Measurements from ENCODE around the gene KCND3. TPM values are rescaled to one million over a fixed set of nuclear protein-coding genes. Genes with fewer than 3 reads are reported as not detected.

Gene KCND3
- total RNA-seq, 1 donor, result under 0.01 TPM

GRCh38 chr1:111887385-111887784, 102.1 kb downstream of the KCND3 start:
- no peak for DNase-seq (ENCODE audit: low read depth in 2 of 3, low spot score in 2 of 3)

GRCh38 chr1:111886741-111887140, 102.7 kb downstream of the KCND3 start:
- no peak for DNase-seq (ENCODE audit: low read depth in 2 of 3, low spot score in 2 of 3)

DNA sequence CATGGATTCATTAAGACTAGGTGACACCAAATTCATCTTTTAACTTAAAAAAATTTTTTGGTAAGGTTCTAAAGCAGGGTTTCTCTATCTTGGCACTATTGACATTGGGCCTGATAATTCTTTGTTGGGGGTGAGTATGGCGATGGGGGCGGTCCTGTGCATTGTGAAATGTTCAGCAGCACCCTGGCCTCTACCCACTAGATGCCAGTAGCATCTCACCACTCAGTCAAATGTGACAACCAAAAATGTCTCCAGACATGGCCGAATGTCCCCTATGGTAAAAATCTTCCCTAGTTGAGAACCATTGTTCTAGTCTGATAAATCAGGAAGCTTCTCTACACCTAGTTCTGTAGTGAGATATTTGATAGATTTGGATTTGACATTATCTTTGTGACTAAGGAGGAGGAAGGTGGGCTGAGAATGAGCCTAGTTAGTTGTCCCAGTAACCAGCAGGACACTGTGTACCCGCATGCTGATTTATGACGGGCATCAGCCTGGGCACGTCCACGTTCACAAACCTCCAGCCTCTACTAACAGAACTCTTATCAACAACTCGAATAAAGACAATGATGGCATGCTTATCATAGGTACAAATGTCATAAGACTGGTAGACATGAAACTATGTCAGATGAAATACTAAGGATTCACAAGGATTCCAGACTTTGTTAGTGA, 104.6 kb downstream of the KCND3 start:
- no peak for DNase-seq (ENCODE audit: low read depth in 2 of 3, low spot score in 2 of 3)

DNA sequence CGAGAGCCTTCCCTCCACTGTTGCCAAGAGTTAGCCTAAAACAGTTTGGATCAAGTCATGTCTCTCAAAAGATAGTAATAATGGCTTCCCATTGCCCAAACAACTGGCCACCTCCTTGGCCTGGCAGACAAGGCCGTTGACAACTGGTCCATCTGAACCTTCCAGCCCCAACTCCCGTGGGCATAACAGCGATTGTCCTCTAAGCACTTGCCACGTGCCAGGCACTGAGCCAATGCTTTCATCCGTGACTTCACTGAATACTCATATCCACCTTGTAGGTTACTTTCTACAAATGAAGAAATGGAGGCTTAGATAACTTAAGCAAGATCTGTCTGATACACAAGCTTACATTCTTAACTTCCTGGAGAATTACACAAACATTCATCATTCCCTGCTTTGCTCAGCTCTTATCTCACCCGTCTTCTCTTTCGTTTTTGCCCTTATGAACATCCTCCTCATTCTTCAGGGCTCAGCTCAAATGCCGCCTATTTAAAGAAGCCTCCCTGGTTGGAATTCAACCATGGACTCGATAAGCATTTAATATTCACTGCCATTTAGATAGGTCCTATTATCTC, 106.4 kb downstream of the KCND3 start:
- DNase-seq (ENCODE audit: low read depth in 2 of 3, low spot score in 2 of 3), result no peak

DNA sequence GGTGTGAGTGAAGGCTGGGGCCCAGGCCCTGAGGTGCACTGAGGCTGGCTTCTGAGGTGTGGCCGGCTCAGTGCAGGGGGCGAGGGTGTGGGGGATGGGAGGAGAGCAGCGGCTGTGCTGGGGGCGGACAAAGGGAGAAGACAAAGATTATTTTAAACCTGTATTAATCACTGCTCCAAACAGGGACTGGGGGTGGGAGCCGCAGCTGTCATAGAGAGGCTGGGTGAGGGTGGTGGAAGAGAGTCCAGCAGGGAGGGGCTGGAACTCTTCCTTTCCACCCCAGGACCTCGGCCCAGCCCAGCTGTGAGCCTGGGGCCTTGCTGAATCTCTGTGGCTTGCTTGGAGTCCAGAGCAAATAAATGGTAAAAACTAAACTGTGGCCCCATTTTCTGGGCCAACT, 106.9 kb downstream of the KCND3 start:
- DNase-seq (ENCODE audit: low read depth in 2 of 3, low spot score in 2 of 3), result no peak

DNA sequence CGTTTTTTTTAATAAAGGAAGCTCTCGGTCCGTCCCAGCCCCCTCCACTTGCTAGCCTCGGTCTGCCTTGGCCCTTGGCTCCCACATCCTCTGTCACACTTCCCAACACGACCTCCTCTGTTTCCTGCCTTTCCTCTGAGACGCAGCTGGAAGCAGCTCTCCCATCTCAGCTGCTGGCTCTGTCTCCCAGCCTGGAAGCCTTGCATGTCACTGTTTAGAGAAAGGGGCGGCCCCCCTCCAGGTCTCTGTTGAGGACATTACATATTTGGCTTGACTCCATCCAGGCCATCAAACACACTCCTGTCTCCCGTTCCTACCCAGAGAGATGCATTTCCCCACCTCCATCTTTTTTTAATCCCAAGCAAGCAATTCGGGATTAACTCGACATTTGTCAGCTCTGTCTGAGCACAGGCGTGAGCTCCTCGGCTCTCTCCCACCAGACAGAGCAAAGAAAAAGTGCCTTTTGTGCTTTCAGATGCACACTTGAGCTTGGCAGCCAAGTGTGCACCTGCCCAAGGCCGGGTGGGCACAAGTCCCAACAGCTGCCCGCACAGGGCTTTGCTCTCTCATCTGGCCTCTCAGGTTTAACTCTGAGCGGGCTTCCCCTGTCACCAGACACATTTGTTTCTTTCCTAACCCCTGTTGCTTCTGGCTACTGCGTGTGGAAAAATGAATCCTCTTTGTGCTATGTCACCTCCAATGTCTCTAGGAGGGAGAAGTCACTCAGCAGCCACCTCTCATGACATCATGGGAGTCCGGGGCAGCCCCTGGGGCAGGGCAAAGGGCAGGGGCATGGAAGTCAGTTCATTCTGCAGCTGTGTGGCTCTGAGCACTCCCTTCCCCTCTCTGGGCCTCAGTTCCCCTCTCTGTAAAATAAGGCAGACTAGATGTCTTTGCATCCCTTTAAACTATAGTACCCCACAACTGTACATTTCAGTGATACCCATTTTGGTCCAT, 108.3 kb downstream of the KCND3 start:
- no peak for DNase-seq (ENCODE audit: low read depth in 2 of 3, low spot score in 2 of 3)

DNA sequence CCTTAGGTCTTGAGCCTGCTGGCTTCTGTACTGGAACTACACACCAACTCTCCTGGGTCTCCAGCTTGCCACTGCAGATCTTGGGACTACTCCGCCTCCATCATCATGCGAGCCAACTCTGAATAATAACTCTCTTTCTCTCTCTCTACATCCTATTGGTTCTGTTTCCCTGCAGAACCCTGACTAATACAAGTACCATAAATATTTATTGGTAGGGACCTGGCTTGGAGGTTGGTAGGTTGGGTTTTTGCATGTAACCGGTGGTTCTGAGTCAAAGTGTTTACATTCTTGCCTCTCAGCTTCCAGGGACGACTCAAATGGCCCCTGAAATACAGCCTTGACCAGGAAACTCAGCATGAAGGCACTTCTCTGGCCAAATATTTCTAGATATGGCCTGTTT, 110.4 kb downstream of the KCND3 start:
- DNase-seq (ENCODE audit: low read depth in 2 of 3, low spot score in 2 of 3), result no peak

DNA sequence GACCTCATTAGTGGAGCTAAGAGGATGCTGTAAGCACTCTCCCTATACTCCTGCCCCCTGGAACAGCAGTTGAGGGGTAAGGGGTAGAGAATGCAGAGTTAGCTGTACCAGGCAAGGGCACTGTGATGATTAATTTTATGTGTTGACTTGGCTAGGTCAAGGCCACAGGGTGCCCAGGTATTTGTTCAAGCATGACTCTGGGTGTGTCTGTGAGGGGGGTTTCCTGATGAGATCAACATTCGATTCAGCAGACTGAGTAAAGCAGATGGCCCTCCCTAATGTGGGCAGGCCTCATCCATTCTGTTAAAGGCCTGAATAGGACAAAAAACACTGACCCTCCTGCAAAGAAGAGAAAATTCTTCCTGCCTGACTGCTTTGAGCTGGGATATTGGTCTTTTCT, 110.8 kb downstream of the KCND3 start:
- DNase-seq (ENCODE audit: low read depth in 2 of 3, low spot score in 2 of 3), result no peak

- no peak for DNase-seq (ENCODE audit: low read depth in 2 of 3, low spot score in 2 of 3)
Observed at GRCh38 chr1:111878091-111878490, 111.4 kb downstream of the KCND3 start.

DNA sequence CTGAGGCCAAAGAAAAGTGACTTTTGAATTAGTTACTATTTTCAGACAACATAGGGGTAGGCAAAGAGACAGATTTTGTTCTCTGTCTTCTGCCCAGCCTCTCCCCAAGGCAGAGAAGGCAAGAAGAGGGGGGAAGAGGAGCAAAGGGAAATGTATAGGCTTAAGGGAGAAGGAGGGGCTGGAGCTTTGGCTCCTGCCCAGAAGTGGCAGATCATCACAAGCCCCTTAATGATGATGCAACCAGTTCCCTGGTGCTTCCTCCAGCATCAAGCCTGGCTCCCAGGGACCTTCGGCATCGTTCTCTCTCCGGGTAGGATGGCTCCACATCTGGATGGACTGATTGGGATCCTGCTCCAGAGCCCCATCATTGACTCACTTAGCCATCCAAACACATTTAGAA, 112.8 kb downstream of the KCND3 start:
- no peak for DNase-seq (ENCODE audit: low read depth in 2 of 3, low spot score in 2 of 3)

GRCh38 chr1:111875640-111876039, 113.8 kb downstream of the KCND3 start:
- no peak for DNase-seq (ENCODE audit: low read depth in 2 of 3, low spot score in 2 of 3)

- no peak for DNase-seq (ENCODE audit: low read depth in 2 of 3, low spot score in 2 of 3)
Observed at GRCh38 chr1:111873460-111874030, 115.9 kb downstream of the KCND3 start.

DNA sequence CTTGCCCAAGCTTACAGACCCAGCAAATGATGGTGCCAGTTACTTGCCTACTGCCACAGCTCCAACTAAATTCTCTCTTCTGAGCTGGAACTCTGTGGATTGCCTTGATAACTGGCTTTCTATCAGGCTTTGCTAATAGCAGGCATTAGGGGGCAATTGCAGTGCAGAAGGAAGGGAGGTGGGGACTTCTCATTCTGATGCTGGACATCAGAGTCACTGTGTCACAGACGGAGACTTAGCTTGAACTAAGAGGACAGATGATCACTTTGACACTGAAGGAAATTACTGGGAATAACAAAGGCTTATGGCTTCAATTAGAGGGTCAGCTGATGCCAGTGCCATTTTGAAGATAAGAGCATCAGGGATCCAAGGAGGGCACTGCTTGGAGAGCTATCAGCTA, 119.3 kb downstream of the KCND3 start:
- no peak for DNase-seq (ENCODE audit: low read depth in 2 of 3, low spot score in 2 of 3)

- no peak for DNase-seq (ENCODE audit: low read depth in 2 of 3, low spot score in 2 of 3)
Observed at GRCh38 chr1:111867868-111868440, 121.5 kb downstream of the KCND3 start.

GRCh38 chr1:111864862-111865261, 124.6 kb downstream of the KCND3 start:
- peak in 1 of 3 donors; percentile 37 for DNase-seq (ENCODE audit: low read depth in 2 of 3, low spot score in 2 of 3)

- DNase-seq (ENCODE audit: low read depth in 2 of 3, low spot score in 2 of 3), result no peak
Observed at GRCh38 chr1:111863401-111863800, 126.1 kb downstream of the KCND3 start.

- DNase-seq (ENCODE audit: low read depth in 2 of 3, low spot score in 2 of 3), result no peak
Observed at GRCh38 chr1:111862599-111862998, 126.9 kb downstream of the KCND3 start.

DNA sequence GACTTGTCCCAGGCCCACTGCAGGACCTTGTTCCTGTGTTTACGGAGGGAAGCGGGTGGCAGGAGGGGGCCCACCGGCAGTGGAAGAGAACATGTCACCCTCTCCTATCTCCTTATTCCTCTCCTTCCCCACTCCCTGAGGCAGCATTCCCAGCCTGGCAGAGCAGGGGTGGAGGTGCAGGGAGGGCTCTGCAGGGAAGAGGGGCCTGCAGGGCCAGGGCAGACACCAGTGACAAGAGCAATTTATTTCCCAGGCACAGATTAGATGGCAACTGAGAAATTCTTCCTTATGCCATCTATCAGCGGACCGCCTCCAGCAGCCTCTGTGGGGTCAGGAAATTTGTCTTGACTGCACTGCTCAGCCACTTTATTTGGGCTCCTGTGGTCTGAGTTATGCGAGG, 127.9 kb downstream of the KCND3 start:
- no peak for DNase-seq (ENCODE audit: low read depth in 2 of 3, low spot score in 2 of 3)

DNA sequence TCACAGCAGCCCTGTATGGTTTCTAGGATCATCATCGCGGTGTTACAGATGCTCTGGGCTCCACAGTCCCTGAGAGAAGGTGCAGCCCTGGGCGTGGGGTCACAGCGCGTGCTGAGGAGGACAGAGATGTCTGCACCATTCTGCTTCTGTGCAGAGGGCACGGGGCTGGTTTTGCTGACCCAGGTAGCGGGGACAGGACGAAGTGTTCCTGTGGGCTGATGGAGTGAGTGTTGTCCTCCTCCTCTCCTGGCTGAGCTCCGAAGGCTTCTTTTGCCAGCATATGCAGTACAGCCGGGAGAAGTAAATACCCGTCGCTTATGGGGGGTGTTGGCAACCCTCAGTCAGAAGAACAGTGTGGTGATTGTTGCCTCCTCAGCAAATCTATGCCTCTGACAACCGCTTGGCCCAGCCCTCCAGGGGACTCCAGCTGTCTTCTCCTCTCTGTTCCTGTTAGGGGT, 132.2 kb downstream of the KCND3 start:
- DNase-seq (ENCODE audit: low read depth in 2 of 3, low spot score in 2 of 3), result no peak

GRCh38 chr1:111856411-111857185, 132.9 kb downstream of the KCND3 start:
- DNase-seq (ENCODE audit: low read depth in 2 of 3, low spot score in 2 of 3), result no peak

All from hematopoietic multipotent progenitor cell (in vitro differentiated cells).